Measurements from ENCODE around the gene NR1H2. TPM values are rescaled to one million over a fixed set of nuclear protein-coding genes. Genes with fewer than 3 reads are reported as not detected.

NR1H2 gene
- total RNA-seq, 6 experiments from 2014 or later, result 23.6 to 57.9 (median 33.8) TPM

DNA sequence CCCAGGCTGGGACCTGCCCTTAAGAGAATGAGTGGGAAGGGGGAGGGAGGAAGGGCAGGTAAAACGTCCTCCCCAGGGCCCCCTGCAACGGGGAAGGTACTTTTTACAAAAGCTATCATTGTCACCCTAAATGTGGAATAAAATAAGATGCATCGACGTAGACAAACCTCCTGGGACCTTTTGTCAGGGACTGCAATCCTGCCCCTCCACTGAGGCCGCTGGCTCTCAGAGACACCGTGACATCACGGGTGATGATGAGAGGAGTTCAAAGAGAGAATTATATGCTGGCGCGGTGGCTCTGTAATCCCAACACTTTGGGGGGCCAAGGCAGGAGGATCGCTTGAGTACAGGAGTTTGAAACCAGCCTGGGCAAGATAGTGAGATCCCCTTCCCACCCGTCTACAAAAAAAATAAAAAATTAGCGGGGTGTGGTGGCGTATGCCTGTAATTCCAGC, 54.7 kb downstream of the NR1H2 start:
- Histone ChIP-seq H3K9me3 (no peaks in the 10 kb centered on the region), H3K27me3 (no peaks in the 10 kb centered on the region), H3K4me3 (peak overlapping the region in 2 of 3 donors; percentile 51 to 59), H3K27ac (no peak overlapping the region), H3K4me1 (peaks cover 0 to 11% (median 2%) of the 10 kb centered on the region in 4 donors), H3K36me3 (no peaks in the 10 kb centered on the region)
- intact Hi-C loops (cut with DNase I), result no loop called here
- no peak for ATAC-seq
- no peak for DNase-seq
- no peak for TF ChIP-seq POLR2A (IDR thresholded peaks at IDR 0.05)
- TF ChIP-seq, protein P1, sequence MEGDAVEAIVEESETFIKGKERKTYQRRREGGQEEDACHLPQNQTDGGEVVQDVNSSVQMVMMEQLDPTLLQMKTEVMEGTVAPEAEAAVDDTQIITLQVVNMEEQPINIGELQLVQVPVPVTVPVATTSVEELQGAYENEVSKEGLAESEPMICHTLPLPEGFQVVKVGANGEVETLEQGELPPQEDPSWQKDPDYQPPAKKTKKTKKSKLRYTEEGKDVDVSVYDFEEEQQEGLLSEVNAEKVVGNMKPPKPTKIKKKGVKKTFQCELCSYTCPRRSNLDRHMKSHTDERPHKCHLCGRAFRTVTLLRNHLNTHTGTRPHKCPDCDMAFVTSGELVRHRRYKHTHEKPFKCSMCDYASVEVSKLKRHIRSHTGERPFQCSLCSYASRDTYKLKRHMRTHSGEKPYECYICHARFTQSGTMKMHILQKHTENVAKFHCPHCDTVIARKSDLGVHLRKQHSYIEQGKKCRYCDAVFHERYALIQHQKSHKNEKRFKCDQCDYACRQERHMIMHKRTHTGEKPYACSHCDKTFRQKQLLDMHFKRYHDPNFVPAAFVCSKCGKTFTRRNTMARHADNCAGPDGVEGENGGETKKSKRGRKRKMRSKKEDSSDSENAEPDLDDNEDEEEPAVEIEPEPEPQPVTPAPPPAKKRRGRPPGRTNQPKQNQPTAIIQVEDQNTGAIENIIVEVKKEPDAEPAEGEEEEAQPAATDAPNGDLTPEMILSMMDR (IDR thresholded peaks at IDR 0.05), result no peak
- 40% methylated on average over 13 of the region's 13 CpGs for WGBS (ENCODE audit: insufficient coverage, low coverage, low lambda C conversion rate, missing lambda C conversion rate)

DNA sequence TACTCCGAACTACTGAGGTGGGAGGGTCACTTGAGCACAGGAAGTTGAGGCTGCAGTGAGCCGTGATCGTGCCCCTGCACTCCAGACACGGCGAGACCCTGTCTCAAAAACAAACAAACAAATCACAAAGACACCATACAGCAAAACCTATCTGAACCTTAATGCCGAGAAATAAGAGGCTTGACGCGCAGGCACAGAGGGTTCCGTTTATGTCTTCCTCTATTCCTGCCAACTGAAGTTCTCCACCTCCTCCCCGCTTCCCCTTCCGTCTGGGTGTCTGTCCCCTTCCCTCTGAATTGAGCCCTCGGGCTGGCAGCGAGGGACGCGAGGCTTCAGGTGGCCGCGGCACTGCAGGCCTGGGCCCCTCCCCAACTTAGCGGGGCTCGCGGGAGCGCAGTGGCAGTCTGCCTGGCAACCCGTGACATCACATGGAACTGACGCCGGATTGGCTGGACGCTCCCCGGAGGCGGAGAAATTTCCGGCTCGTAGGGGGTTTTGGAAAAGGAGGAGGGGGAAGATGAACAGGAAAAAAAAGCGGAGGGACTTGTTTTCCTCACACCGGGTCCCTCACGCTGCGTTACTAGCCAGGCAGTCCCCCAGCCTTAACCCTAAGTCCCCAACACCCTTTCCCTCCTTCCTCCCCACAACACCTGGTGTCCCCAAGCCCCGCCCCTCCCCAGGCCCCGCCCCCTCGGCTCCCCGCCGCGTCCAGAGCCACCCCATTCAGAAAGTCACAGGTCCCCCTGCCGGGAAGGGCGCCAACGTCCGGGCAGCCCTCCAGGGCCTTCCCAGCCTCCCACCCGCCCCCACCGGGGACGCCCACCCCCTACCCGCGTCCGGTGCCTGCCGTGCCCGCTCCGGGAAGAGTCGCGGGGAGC, 55.3 kb downstream of the NR1H2 start:
- ATAC-seq (peak; percentile 88 to 93 (median 92)), DNase-seq (peak; percentile 82 to 83 (median 83))
- Histone ChIP-seq H3K4me3 (peak overlapping the region; percentile 51 to 62 (median 59)), H3K4me1 (peaks cover 0 to 11% (median 2%) of the 10 kb centered on the region in 4 donors), H3K9me3 (no peaks in the 10 kb centered on the region), H3K27ac (peak overlapping the region in 2 of 3 donors; percentile 37 to 60), H3K36me3 (no peaks in the 10 kb centered on the region), H3K27me3 (no peaks in the 10 kb centered on the region)
- intact Hi-C loops (cut with DNase I), result no loop called here
- WGBS (ENCODE audit: insufficient coverage, low coverage, low lambda C conversion rate, missing lambda C conversion rate), result under 1% methylated on average over 40 of the region's 54 CpGs
- TF ChIP-seq POLR2A (IDR thresholded peaks at IDR 0.05), result peak; percentile 50
- TF ChIP-seq, protein P1 (IDR thresholded peaks at IDR 0.05), result no peak

DNA sequence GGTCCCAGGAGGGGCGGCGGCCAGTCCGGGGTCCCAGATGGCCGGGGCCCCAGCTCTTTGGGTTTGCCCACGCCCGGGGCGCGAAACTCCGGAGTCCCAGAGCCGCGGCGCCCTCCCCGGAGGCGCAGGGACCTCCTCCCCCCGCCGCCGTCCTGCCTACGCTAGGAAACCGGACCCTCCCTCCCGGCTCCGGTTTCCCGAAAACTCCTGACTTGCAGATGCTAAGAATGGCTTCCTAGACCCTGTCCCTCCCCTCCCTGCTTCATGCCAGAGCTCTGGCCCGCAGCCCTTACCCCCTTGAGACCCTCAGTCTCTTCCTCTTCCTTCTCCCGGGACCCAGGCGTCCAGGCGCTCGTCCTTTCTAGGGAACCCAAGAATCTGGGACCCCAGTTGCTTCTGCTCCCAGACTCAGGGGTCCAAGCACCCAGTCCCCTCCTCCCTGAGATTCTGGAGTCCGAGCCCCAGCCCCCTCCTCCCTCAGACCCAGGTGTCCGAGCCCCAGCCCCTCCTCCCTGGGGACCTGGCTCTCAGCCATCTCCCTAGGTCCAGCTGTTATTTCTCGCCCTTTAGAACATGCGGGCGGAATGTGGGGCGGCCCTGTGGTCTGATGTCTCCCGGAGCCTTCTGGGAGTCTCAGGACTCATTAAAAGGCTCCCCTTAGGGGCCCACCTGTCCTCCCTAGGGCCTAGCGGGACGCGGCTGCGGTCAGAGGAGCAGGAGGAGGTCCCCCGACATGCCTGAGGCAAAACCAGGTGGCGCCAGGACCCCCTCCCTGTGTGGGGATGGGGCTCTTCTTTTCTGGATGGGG, 56.2 kb downstream of the NR1H2 start, which contains the start of gene MYBPC2:
TSS of gene MYBPC2 (plus strand) at position 672 of the 808 bp plus-strand sequence. CDS start at position 734, 62 bp downstream.
- peaks cover 0 to 11% (median 2%) of the 10 kb centered on the region in 4 donors for H3K4me1 ChIP-seq
- H3K27ac ChIP-seq, result peak within 1 kb of the TSS in 2 of 3 donors; percentile 37 to 60
- intact Hi-C loops (cut with DNase I), result no loop called here
- peak within 1 kb of the TSS; percentile 51 to 62 (median 59) for H3K4me3 ChIP-seq
- no peak for DNase-seq
- peak in 3 of 4 donors; percentile 3 to 8 (median 4) for ATAC-seq
- 14% methylated on average over 9 of the region's 40 CpGs for WGBS (ENCODE audit: insufficient coverage, low coverage, low lambda C conversion rate, missing lambda C conversion rate)
- no peaks in the 10 kb centered on the region for H3K27me3 ChIP-seq
- TF ChIP-seq, protein P1 (IDR thresholded peaks at IDR 0.05), result no peak
- no peak for TF ChIP-seq POLR2A (IDR thresholded peaks at IDR 0.05)
- no peaks in the 10 kb centered on the region for H3K36me3 ChIP-seq
- no peaks in the 10 kb centered on the region for H3K9me3 ChIP-seq

Other genes starting within 250 kb of the NR1H2 start
- not detected for gene IZUMO2, start 213.2 kb upstream of the NR1H2 start, total RNA-seq
- gene MYH14, start 172.8 kb upstream of the NR1H2 start, total RNA-seq, result 10 to 100 TPM; 49.1 to 89.0 (median 65.8) TPM
- 1 to 10 TPM in 5 of 6 experiments, under 1 TPM in 1; 0.92 to 3.0 (median 2.3) TPM for gene KCNC3, start 47.1 kb upstream of the NR1H2 start, total RNA-seq
- gene NAPSA, start 10.8 kb upstream of the NR1H2 start, total RNA-seq, result 1 to 10 TPM in 3 of 6 experiments, under 1 TPM in 3; 0.19 to 2.2 (median 1.0) TPM
- gene POLD1, start 7.9 kb downstream of the NR1H2 start, total RNA-seq, result 10 to 100 TPM in 2 of 6 experiments, 1 to 10 TPM in 4; 6.2 to 13.1 (median 9.2) TPM
- under 1 TPM in 1 of 6 experiments, not detected in 5; 0.51 TPM for gene SPIB, start 42.5 kb downstream of the NR1H2 start, total RNA-seq
- under 1 TPM in 3 of 6 experiments, not detected in 3; 0.12 to 0.56 (median 0.30) TPM for gene MYBPC2, start 56.4 kb downstream of the NR1H2 start, total RNA-seq
- gene EMC10, start 100.0 kb downstream of the NR1H2 start, total RNA-seq, result 10 to 100 TPM; 48.6 to 82.8 (median 74.2) TPM
- gene GARIN5A, start 100.4 kb downstream of the NR1H2 start, total RNA-seq, result 1 to 10 TPM in 5 of 6 experiments, under 1 TPM in 1; 0.68 to 2.3 (median 1.5) TPM
- 10 to 100 TPM; 15.0 to 27.5 (median 19.1) TPM for gene JOSD2, start 134.7 kb downstream of the NR1H2 start, total RNA-seq
- gene ASPDH, start 137.5 kb downstream of the NR1H2 start, total RNA-seq, result 10 to 100 TPM; 22.1 to 67.8 (median 44.8) TPM
- 1 to 10 TPM in 1 of 6 experiments, under 1 TPM in 5; 0.22 to 1.2 (median 0.52) TPM for gene LRRC4B, start 192.0 kb downstream of the NR1H2 start, total RNA-seq